HG03575 (cell line): ENCODE data around the gene ATP4B.

Experiments used
- ATAC-seq: cut with Tn5 transposase; IDR thresholded peaks from one replicate; pipeline ENCODE4 v1.9.1; 2021; ENCODE audit not compliant: unreplicated experiment, insufficient number of reproducible peaks, low FRiP score; ENCODE audit errors: extremely low read depth

The ATP4B gene

GRCh38 chr13:113657851-113658741 lies at the start of gene ATP4B:
ATP4B (minus strand) TSS chr13:113658198; CDS start chr13:113658144, 54 bp downstream.
- ATAC-seq: no peak

DNA sequence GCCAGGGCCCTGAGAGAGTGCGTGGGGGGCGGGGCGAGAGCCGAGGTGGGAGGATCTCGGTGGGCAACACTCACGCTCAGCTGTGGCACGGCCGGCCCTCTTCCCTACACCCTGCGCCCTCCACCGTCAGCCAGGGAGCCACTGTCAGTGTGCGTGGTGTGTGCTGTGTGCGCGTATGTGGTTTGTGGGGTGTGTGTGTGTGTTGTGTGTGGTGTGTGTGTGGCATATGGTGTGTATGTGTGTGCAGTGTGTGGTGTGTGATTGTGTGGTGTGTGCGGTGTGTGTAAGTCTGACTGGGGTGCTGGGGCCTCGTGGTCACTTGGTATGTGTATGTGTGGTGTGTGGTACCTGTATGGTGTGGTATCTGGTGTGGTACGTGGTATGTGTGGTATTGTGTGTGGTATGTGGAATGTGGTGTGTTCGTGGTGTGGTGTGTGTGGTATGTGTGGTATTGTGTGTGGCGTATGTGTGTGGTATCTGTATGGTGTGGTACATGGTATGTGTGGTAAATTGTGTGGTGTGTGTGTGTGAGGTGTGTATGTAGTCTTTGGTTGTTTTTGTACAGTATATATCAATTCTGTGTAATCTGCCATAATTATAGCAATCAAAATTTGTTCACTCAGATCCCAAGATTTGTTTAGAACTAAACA lies 14.1 kb upstream of the ATP4B start:
- ATAC-seq: no peak

DNA sequence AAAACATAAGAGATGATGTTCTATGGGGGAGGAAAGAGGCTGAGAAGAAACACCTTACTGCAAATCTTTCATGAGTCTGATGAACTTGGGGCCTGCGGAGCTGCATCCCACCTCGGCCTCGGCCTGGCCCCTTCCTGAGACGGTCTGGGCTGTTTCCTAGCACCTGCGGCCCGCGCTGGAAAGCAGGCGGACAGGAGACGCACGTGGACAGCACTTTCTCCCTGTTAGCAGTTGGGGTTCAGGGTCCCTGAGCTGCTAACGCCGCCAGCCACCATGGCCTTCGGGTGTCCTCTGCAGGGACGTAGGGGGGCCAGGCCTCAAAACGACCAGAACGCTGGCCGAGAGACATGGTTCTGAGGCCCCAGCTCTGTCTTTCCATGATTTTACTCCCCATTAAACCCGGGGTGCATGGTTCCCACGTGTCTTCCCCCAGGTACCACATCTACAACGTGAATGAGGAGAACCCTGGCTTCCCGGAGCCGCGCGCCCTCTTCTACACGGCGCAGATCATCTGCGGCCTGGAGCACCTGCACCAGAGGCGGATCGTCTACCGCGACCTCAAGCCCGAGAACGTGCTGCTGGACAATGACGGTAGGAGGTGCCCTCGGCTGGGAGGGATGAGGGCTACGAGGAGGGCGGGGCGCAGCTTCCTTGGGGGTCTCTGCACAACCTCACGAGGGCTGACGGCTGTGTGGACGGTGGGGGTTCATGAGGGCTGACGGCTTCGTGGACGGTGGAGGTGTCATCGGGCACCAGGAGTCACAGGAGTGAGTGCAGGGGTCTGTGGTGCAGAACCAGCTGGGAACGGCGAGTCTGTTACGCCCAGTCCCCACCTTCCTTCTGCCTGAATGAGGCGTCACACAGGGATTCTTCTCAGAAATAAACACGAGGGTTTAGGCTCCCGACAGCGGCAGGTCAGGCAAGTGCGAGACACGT lies 13.3 kb upstream of the ATP4B start:
- ATAC-seq: no peak

DNA sequence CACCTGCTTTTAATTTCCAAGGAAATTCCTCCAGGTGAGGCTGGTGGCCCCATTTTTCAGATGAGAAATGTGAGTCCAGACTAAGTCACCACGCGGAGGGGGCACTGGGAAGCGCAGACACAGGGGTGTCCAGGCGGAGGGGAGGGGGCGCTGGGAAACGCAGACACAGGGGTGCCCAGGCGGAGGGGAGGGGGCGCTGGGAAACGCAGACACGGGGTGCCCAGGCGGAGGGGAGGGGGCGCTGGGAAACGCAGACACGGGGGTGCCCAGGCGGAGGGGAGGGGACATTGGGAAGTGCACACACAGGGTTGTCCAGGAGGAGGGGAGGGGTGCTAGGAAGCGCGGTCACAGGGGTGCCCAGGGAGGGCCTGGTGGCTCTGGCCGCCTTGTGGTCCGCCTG lies 12.5 kb upstream of the ATP4B start:
- no peak for ATAC-seq

DNA sequence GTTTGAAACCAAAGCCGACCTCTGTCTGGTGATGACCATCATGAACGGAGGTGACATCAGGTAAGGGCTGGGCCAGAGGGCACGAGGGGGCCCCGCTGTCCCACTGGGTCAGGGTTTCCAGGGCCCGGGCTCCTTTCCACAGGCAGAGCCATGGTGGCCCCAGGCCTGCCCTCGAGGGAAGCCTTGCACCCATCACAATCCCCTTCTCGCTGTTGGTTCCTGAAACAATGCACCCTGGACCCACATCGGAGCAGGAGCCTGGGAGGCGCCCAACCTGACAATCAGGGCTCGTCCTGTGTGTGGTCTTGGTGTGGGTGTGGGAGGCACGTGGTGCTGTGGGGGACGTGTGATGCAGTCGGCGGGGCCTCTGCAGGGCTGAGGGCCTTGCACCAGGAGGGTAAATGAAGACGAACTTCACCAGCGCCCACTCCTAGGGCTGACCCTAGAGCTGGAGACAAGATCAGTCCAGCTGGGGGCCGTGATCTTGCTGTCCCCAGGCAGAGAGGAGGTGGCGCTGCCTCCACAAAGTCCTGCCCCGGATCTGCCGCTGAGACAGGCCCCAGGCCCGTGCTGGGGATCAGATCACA lies 11.8 kb upstream of the ATP4B start:
- ATAC-seq: no peak

- no peak for ATAC-seq
Measured at GRCh38 chr13:113669231-113669754, 11.3 kb upstream of the ATP4B start.

DNA sequence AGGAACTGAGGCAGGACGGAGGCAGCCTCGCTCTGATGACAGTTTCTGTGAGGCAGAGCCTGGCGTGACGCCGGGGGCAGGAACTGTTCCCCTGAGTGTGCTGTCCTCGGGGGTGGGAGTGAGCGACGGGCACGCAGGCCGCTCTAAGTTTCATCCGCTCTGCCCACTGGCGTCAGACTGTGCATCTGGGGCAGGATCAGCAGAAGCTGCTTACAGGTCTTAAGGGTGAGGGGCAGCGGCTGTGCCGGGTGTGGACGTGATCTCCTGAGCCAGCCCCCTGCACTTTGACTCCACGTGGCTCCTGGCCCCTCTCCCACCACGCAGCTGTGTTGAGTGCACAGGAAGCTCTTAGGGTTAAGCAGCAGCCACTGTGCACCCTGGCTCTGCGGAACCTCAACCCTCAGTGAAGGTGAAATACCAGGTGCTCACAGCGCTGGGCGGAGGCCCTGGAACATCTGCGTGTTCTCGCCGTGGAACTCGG lies 10.5 kb upstream of the ATP4B start:
- ATAC-seq: no peak

DNA sequence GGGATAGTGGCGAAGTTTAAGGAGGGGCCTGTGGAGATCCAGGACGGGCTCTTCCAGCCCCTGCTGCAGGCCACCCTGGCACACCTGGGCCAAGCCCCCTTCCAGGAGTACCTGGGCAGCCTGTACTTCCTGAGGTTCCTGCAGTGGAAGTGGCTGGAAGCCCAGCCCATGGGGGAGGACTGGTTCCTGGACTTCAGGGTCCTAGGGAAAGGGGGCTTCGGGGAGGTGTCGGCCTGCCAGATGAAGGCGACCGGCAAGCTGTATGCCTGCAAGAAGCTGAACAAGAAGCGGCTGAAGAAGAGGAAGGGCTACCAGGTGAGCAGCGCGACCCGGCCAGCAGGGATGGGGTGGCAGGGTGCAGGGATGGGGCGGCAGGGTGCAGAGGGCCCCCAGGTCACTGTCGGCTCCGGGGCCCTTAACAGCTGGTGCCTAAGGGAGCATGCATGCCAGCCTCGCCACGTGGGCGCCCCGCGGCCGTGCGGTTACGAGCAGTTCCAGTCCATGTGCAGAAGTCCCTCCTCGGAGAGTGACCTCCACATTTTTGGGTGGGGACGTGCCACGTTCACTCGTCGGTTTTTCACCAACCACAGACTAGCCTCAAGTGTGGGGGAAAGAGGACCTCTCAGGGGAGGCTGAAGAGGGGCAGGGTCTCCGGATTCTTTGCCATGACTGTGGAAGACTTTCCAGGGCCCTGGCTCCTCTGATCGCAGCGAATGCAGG lies 9.9 kb upstream of the ATP4B start:
- no peak for ATAC-seq

GRCh38 chr13:113666951-113667701 lies 9.1 kb upstream of the ATP4B start, which contains the start of gene GRK1:
GRK1 (plus strand) TSS chr13:113667219; CDS start chr13:113667387, 168 bp downstream.
- ATAC-seq: no peak

GRCh38 chr13:113666329-113666670 lies 8.3 kb upstream of the ATP4B start:
- ATAC-seq: no peak

DNA sequence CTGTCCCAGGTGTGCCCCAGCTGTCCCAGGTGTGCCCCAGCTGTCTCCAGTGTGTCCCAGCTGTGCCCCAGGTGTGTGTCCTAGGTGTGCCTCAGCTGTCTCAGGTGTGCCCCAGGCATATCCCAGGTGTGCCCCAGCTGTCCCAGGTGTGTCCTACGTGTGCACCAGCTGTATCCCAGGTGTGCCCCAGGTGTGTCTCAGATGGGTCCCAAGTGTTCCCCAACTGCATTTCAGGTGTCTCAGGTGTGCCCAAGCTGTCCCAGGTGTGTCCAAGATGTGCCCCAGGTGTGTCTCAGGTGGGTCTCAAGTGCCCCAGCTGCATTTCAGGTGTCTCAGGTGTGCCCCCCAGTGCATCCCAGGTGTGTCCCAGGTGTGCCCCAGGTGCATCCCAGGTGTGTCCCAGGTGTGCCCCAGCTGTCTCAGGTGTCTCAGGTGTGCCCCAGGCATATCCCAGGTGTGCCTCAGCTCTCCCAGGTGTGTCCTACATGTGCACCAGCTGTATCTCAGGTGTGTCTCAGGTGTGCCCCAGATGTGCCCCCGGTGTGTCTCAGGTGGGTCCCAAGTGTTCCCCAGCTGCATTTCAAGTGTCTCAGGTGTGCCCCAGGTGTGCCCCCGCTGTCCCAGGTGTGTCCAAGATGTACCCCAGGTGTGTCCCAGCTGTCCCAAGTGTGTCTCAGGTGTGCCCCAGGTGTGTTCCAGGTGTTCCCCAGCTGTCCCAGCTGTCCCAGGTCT lies 7.8 kb upstream of the ATP4B start:
- no peak for ATAC-seq

GRCh38 chr13:113664751-113665596 lies 7.0 kb upstream of the ATP4B start:
- no peak for ATAC-seq

DNA sequence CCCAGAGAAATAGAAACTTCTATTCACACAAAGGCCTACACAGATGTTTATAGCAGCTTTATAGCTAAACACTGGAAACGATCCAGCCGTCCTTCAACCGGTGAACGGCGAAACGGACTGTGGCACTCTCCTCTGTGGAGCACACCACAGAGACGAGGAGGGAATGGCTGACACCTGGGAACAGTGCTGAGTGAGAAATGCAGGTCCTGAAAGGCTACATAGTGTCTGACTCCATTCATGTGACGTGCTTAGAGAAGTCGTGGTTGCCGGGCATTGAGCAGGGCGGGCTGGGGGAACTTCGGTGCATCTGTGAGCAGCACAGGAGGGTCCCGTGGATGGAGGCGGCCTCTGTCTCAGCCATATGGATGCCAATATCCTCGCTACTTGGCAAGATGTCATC lies 5.9 kb upstream of the ATP4B start:
- ATAC-seq: no peak

DNA sequence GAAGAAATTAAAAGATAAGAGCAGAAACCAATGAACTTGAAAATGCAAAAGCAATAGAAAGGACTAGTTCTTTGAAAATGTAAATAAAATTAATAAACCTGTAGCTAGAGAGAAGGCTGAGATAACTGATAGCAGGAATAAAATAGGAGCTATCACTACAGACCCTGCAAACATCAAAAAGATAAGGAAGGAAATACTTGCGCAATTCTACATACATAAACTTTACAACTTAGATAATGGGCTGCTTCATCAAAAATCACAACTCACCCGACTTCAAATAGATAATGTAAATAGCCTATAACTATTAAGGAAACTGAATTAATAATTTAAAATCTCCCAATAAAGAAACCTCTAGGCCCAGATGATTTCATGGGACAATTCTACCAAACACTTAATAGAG lies 3.5 kb upstream of the ATP4B start:
- ATAC-seq: no peak

DNA sequence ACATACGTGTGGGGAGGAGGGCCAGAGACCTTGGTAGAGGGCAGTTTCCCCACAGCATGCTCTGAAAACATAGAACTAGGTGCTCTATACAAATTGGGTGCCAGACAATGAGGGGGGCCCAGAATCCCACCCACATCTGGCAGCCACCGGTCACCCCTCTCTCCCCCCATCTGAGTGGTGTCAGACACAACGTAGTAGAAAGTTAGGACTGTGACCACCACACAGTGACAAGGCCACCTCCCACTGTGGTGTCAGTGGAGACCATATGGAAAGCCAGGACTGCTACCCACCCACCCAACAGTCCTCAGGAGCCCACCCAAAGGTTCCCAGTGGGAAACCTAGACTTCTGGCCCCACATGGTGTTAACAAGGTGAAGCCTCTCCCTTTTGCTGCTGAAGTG lies 2.1 kb upstream of the ATP4B start:
- ATAC-seq: no peak

- ATAC-seq: no peak
Measured at GRCh38 chr13:113659337-113659736, 1.3 kb upstream of the ATP4B start.
